Stimulated activated CD4-positive, alpha-beta T cell treated with anti-CD3 and anti-CD28 coated beads, Interleukin-4, amount 100 ng/mL, for 48 hours (primary cell): ENCODE measurements around the gene IGDCC3.

ENCODE experiments used
- DNase-seq, 2 donors: peaks; one replicate each; pipeline ENCODE4 v3.0.0-alpha.2; 2020; ENCODE audit warnings: low read depth in 2 of 2

Gene IGDCC3

DNA sequence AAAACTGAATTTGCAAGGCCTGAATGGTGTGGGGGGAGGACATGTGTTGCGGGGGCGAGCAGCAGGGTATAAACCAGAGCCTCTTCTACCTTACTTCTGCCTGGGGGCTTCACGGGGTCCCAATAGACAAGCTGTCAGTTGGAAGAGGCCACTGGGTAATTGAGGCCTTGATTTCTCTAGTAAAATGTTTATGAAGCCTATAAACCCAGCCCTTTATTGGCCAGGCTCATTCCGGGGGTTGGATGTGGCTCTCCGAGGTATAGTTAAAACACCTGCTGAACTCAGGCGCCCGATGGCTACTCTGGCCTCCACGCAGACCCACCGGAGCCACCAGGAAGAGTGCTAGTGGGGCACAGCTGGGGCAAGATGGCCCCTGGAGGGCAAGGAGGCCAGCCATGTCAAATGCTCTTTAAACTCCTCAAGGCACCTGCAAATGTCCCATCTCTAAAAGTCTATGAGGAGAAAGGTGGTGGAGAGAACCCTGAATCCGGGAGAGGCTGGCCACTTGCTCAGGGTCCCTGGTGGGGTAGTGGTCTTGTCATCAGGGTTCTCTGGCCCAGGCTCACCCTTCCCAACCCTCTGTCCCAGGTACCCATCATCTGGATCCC is 34.3 kb downstream of the IGDCC3 start:
- DNase-seq = no peak

DNA sequence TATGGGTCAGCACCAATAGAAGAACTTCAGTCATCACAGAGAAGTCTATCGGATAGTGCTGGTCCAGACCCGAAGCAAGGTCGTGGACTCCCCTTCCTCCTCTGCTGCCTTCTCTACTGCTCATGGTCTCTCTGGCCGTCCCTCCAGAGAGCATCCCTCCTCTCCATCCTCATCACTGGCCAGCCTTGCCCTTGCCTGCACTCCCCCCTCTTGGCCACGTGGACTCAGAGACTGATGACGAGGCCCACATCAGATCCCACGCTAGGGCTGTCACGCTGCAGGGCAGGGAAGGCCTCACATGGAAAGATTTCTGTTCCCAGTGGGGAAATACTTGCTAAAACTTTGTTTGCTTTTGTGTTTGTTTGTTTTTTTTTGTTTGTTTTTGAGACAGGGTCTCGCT is 35.3 kb downstream of the IGDCC3 start:
- no peak for DNase-seq

DNA sequence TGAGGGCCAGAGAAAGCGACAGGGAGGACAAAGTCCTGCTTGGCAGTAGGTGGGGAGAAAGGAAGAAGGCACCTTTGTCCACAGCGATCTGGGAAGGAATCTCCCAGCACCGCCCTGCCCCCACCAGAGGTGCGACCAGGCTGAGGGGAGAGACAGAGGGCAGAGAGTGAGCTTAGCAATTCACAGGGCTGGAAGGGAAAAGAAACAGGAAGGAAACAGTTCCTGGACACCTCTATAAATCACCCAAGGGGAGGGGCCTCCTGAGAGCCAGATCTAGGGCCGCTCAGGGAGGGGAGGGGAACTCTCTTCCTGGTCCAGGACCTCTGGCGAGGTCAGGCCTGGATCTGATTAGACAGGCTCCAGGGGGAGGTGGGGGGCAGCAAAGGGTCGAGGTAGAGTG is 37.9 kb downstream of the IGDCC3 start:
- DNase-seq = no peak

DNA sequence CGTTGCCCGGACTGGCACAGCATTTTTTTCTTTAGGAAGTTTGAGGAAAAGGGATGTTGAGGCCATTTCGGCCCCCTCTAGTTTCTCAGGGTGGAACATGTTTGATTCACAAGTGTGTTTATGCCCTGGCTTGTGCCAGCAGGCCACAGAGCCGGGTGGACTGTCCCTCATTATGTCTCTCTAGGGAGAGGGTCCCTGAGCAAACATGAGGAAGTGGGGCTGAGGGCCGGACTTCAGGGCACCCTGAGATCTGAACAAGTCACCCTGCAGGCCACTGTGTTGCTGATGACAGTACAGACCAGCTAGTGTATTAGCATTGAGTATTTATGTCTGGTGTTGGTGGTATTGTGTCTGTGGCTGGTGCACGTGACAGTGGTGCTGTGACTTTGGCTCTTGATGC is 38.4 kb downstream of the IGDCC3 start:
- DNase-seq = no peak

DNA sequence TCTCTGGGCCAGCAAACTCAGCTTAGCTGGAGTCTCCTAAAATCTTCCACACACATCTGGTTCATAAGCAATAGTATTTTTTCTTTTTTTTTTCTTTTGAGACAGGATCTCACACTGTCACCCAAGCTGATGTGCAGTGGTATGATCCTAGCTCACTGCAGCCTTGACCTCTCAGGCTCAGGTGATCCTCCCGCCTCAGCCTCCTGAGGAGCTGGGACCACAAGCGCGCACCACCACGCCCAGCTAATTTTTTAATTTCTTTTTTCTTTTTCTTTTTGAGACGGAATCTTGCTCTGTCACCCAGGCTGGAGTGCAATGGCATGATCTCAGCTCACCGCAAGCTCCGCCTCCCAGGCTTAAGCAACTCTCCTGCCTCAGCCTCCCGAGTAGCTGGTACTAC is 39.0 kb downstream of the IGDCC3 start:
- DNase-seq = no peak

DNA sequence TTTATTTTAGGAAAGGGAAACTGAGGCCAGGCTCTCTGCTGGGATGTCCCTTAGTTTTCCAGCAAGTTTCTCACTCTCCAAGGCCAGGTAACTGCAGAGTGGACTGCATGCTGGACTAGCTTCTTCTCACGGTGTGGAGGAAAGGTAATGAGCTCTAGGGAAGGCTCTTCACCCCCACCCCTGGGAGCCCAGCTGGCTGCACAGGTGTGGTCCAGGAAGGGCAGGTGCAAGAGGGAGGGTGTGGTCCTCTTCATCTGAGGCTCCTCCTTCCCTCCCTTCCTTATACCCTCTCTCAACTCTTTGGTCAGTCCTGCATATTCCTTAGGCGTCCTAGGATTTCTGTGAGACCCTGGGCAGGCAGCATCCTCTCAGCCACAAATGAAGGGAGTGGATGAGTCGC is 39.4 kb downstream of the IGDCC3 start:
- DNase-seq = no peak

DNA sequence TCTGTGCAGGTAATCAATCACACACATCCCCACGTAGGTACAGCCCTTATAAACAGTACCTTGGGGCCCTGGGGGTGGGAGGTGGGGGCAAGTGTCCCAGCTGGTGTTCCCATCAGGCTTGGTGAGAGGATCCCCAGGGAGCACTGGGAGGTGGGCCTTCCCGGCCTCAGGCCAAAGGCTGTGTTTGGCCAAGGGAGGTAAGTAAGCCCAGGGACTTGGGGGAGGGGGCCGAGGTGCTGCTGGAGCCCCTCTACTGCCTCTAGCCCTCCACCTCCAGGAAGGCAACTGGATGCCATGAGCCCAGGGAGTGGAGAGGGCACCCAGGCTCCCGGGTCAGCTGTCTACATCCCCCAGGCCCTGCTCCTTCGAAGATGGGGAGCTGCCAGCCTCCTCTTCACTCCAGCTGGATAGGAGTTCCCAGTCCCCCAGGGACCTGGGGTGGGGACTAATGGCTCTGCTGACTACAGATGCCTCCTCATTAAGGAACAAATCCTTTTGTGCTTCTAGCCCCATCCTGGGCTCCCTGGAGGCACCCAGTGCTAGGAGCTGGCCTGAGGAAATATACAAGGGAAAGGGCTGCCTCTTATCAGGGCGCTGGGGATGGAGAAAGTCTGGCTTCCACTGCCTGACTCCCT is 40.2 kb downstream of the IGDCC3 start:
- no peak for DNase-seq

DNA sequence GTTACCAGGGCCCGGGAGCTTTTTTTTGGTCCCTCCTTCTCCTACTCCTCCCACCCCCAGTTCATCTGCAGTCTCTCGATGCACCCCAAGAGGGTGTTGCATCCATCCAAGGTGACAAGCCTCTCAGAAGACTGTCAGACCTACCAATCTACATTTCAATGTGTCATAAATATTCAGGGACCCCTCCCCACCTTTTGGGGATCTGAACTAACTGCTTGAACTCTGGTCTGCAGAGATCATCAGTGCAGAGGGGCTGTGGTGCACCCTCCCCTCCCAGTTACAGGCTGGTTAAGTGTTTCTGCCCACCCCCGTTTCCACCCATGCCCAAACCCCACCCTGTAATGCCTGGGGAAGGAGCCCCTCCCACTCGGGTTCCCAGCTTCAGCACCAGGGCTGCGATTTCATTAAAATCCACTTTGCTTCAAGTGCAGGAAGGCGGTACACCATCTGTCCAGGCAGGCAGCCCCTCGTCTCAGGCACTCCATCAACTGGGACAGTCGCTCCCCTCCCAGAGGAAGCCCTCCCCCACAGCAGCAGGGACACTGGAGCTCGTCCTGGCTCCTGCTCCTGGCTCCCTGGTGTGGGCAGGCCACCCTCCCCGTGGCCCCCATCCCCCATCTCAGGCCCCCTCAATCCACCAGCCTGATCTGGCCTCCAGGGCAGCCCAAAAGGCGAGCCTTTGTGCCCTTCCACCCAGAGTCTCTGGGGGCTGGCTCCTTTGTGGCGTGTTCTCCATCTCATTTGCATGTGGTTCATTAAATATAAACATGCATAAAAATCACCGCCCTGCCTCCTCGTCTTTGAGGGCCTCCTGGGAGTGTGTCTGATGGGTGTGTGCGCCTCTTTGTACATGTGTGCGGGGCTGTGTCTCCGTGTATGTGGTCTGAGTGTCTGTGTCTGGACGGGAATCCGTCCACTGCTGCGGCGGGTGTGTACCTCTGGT is 41.0 kb downstream of the IGDCC3 start:
- DNase-seq = no peak

DNA sequence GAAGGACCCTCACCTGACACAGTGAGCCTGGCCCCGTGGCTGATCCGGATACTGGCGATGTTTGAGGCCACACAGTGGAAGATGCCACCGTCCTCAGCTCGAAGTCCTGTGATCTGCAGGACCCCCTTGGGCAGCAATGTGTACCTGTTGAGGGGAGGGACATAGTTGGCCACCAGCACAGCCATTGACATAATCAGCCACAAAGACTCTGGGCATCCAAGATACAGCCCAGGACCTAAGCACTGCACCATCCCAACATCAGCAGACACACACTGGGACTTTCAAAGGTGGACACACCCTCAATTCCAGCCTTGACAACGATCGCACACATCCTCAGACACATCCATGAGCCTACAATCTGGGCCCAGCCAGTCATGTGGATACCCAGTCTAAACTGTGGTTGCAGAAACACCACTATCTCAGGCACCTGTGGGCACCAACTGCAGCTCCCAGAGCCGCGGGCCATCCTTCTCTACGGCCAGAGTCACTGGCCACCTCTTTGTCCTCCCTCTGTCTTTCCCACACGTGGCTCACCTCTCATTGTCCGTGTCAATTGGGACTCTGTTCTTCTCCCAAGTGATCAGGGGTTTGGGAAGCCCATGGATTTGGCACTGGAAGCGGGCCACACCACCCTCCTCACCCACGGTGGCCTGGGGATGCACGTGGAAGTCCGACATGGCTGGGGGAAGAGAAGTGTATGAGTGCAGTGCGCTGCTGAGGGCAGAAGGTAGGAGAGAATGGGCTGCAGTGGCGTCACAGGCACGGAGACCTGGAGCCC is 42.3 kb downstream of the IGDCC3 start:
- no peak for DNase-seq

DNA sequence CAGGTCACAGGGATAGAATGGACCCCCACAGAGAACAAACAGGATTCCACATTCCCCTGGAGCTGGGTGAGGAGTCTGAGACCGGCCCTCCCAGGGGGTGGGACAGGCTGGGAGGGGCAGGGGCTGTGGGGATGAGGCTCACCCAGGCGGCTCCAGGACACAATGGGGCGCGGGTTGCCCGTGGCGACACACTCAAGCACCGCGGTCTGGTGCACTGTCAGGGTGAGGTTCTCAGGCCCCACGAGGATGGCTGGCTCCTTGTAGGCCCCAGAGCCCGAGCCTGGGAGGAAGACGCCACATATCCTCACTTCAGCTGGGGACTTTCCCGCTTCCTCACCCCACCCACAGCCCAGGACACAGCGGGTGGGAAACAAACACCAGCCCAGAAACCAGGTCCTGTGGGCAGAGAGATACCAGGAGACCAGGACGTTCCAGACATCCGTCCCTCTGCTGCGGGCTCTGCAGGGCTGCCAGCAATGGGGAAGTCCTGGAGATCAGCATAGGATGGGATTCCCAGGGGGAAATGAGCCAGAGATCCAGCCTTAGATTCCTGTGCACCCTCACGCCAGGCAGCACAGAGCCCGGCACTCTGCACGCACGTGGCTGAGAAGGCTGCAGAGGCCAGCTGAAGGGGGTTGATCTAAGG is 43.1 kb downstream of the IGDCC3 start:
- DNase-seq = no peak

DNA sequence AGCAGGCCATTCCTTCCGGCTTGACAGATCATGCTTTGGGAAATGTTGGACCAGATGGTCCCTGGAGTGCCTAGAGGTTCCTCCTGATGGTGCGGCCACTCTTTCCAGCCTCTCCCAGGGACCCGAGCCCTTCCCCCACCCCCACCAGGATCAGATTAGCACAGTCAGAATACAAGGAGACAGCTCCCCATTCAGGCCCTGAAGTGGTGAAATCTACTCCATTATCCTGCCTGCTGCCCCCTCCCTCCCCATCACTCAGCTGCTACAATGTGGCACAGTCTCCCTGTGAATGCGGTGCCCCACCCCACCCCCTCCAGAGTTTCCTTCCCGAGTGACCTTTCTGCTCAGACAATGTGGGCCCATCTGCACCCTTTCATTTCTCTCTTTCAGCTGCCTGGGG is 43.9 kb downstream of the IGDCC3 start:
- no peak for DNase-seq

DNA sequence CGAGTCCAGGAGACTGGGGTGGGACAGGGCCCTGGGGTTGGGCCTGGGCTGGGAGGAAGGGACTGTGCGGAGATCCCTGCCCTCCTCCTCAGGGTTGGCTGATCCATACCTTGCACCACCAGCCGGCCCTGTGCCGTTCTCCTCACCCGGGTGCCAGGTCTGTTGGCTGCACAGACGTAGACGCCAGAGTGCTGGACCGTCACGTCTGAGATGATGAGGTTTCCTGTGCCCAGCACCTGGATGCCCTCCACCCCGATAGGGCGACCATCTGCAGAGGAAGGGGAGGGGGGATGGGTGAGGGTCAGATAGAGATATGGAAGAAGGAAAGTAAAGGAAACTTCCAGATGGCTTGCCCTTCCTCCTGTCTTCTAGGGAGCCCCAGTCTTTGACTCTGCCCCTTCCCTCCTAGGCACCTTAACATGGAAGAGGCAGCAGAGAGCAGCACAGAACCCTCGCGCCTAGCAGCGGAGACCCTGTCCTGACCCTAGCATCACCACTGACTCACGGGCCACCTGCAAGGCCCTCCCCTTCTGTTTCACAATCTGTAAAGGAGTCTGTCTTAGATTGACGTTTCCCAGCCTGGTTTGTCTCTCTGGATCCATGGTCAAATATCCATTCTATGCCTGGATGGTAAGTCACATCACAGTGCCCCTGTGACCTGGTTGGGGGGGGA is 44.5 kb downstream of the IGDCC3 start:
- no peak for DNase-seq

DNA sequence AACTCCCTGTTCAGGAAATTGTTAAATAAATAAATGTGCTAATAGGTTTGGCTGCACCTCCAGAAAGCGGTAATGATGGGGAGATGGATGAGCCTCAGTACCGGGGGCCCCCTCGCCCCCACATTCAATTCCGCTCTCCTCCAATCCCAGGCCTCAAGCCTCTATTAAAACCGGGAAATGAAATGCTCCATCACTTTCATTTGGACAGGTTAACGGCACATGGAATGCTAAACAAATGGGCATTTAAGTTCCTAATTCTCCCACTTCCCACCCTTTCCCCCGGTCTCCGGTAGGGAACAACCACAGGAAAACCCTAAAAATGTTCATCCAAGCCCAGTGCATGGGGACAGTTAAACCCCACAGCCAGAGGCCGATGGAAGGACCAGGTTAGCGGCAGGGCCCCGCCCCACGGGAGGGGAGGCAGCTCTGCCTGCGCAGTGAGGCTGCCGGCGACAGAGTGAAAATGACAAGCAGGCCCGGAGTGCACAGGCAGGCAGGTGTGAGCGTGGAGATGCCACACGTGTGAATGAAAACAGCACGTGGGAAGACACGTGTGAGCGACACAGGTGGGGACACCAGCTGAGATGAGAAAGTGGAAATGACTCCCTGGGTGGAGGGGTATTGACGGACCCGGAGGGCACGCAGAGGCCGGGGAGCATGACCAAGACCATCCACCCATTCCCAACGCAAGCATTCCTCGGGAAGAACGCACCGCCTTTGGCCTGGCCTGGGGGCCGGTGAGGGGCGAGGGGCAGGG is 45.2 kb downstream of the IGDCC3 start:
- DNase-seq = no peak

DNA sequence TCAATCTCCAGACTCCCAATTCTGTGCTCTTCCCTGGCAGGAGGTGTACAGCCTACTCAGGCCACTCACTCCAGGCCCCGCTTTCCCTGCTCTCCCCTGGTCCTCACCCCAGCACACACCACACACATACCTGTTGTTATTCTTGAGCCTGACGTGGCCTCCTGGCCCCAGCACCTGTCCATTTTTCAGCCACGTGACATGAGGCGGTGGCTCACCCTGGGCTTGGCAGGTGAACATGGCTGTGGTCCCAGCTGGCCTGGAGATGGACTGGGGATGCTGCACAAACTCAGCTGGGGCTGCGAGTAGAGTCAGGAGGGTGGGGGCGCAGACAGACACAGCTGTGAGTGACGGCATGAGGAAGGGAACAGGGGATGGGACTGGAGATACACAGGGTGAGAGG is 46.0 kb downstream of the IGDCC3 start:
- DNase-seq = no peak

DNA sequence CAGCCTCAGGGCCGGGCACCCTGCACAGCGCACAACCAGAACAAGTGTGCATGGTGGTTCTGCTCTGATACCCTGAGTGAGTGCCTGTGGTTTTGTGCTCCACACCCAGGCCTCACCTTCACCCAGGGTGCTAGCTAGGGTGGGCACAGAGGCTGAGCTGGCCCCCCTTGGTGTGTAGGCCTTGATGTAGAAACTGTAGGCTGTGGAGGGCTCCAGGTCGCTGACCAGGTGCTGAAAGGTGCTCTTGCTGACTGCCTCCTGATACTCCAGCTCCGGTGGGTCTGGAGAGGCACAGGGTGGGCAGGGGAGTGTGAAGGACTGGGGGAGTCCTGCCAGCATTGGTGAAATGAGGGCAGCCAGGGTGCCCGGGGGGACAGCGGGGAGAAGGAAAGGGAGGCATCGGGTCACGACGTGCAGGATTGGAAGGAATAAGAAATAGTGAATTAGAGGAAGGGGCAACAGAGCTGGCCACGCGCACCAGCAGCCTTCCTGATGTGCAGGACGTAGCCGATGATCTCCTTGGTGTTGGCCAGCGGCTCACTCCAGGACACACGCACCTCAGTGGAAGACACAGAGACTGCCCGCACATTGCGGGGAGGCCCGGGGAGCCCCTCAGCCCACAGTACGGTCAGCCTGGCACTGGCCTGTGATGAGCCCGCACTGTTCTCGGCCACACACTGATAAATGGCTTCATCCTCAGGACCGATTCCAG is 46.7 kb downstream of the IGDCC3 start:
- DNase-seq = no peak

DNA sequence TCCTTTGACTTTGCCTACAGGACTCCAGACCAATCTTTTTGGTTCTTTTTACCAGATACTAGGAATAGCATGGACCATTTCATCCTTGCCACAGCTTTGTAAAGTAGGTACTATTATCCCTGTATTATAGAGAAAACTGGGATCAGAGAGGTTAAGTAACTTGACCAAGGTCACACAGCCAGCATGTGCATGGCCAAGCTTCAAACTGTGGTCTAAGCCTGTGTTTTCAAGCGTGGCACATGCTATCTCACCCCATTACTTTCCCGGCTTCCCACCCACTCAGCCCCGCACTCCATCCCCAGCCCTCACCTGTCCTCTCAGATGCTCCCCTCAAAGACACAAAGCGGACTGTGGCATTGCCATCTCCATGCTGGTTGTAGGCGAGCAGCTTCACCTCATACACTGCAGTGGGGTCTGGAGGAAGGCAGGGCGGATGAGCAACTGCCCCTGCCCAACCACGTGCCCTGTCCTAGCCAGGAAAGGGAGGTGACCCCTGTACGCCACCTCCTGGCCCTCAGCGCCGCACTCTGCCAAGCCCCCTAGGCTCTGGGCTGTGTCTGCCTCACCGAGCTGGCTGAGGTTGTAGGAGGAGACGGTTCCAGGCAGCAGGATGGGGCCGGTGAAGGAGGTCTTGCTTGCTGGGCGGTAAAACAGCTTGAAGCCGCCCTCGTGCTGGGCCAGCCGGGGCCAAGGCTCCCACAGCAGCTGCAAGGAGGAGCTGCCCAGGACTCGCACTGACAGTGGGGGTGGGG is 47.6 kb downstream of the IGDCC3 start:
- no peak for DNase-seq

DNA sequence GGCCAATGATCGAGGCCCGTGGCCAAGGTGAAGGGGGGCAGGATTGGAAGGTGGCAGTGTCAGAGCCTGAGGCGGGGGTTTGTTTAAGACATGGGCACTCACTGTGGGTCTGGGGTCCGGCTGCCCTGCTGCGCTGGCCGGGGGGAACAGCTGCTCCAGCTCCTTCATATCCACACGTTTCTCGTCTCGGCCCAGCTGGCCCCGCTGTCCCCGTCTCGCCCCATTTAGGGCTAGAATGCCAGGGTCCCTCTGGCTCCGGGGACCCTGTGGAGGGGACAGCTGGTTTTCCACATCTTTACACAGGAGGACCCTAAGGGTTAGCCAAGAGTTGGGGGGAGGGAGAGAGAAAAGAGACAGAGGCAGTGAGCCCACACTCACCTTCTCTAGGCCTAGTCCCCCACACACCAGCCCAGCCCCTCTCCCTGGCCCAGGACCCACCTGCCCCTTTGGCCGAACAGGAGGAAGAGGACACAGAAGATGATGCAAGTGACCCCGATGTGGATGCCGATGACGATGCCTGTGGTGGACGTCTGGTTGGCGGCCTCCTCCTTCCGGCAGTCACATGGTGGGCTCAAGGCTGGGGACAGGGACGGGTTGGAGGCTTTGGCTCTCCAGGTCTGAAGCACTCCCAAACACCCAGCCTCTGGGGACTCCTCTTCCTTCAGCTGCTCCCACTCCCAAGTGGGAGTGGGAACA is 48.4 kb downstream of the IGDCC3 start:
- DNase-seq = no peak
